T-helper 1 cell treated with Interleukin-12 subunit alpha and Interleukin-12 subunit beta and Interleukin-4 antibody, amounts not matched to agents 30 ng/mL and 1 ng/mL, for 36 hours (primary cell): Measurements from ENCODE around the gene IQSEC1. TPM values are rescaled to one million over a fixed set of nuclear protein-coding genes. Genes with fewer than 3 reads are reported as not detected.
"Not testable (repeated sequence)": the region's sequence is repeated elsewhere in the genome, so short reads cannot be mapped to it uniquely, and the experiment has no call there.

ENCODE experiments used
- intact Hi-C: fragments of 100-400 bp; cut with micrococcal nuclease; formaldehyde crosslinking; loops from one replicate; pipeline ENCODE4 v1.15.1; 2024
- total RNA-seq: library from RNA; stranded (reverse); gene quantifications from 2 replicates; pipeline ENCODE4 v1.2.3, GENCODE V29; 2022

The IQSEC1 gene
- total RNA-seq, 1 donor from 2014 or later: 54.4 TPM

- intact Hi-C loops: no loop called here
Observed at GRCh38 chr3:12884186-12884680, 189.0 kb downstream of the IQSEC1 start.

- intact Hi-C loops: no loop called here
Observed at GRCh38 chr3:12882336-12883310, 190.6 kb downstream of the IQSEC1 start.

GRCh38 chr3:12881858-12882257 lies 191.4 kb downstream of the IQSEC1 start:
- intact Hi-C loops: not testable (repeated sequence)

GRCh38 chr3:12879191-12879815 lies 193.9 kb downstream of the IQSEC1 start:
- intact Hi-C loops: no loop called here

- intact Hi-C loops: not testable (repeated sequence)
Observed at GRCh38 chr3:12878758-12879157, 194.5 kb downstream of the IQSEC1 start.

GRCh38 chr3:12878141-12878574 lies 195.1 kb downstream of the IQSEC1 start:
- intact Hi-C loops: no loop called here

GRCh38 chr3:12877040-12877439 lies 196.2 kb downstream of the IQSEC1 start:
- intact Hi-C loops: no loop called here

- intact Hi-C loops: no loop called here
Observed at GRCh38 chr3:12875857-12876836, 197.1 kb downstream of the IQSEC1 start.

- intact Hi-C loops: no loop called here
Observed at GRCh38 chr3:12871404-12871983, 201.7 kb downstream of the IQSEC1 start.

GRCh38 chr3:12870942-12871341 lies 202.3 kb downstream of the IQSEC1 start:
- intact Hi-C loops: no loop called here

- intact Hi-C loops: loop anchor here (2.0 kb wide), 1 partner anchor 782 kb away; no protein-coding TSS in a partner anchor
Observed at GRCh38 chr3:12869035-12869621, 204.1 kb downstream of the IQSEC1 start.

- intact Hi-C loops: loop anchor here (1.0 to 2.0 kb wide), 9 partner anchors 24 to 782 kb away; partner anchors contain the start of genes RAF1 and RPL32
Observed at GRCh38 chr3:12868039-12869034, 204.9 kb downstream of the IQSEC1 start.

GRCh38 chr3:12866836-12867235 lies 206.4 kb downstream of the IQSEC1 start:
- intact Hi-C loops: no loop called here

GRCh38 chr3:12865271-12865670 lies 208.0 kb downstream of the IQSEC1 start:
- intact Hi-C loops: no loop called here

- intact Hi-C loops: no loop called here
Observed at GRCh38 chr3:12862387-12862786, 210.8 kb downstream of the IQSEC1 start.

GRCh38 chr3:12861611-12862010 lies 211.6 kb downstream of the IQSEC1 start:
- intact Hi-C loops: no loop called here

GRCh38 chr3:12859840-12860239 lies 213.4 kb downstream of the IQSEC1 start:
- intact Hi-C loops: no loop called here

GRCh38 chr3:12856626-12857025 lies 216.6 kb downstream of the IQSEC1 start:
- intact Hi-C loops: no loop called here

- intact Hi-C loops: no loop called here
Observed at GRCh38 chr3:12854565-12854964, 218.7 kb downstream of the IQSEC1 start.
